ENCODE data around the gene SPIN2B. TPM values are rescaled to one million over a fixed set of nuclear protein-coding genes. Genes with fewer than 3 reads are reported as not detected.

SPIN2B gene
- total and polyA plus RNA-seq, 2 of the 4 experiments (the other 2 are of a cell fraction), result 3.0 to 9.3 TPM

Other genes with a start within 250 kb of the SPIN2B start
- gene SPIN3, start 126.0 kb downstream of the SPIN2B start, total RNA-seq (2012; rRNA removed), result 4.3 and 4.4 TPM in 2 replicates
- 4.7 and 5.3 TPM in 2 replicates for gene SPIN3, start 126.0 kb downstream of the SPIN2B start, polyA plus RNA-seq (2012; rRNA removed)
- gene SPIN2A, start 15.8 kb upstream of the SPIN2B start, total RNA-seq (2012; rRNA removed), result 0.18 and 0.28 TPM in 2 replicates
- 0.10 and 0.63 TPM in 2 replicates for gene SPIN2A, start 15.8 kb upstream of the SPIN2B start, polyA plus RNA-seq (2012; rRNA removed)
- not detected in 2 replicates for gene FAAH2, start 165.2 kb upstream of the SPIN2B start, total RNA-seq (2012; rRNA removed)
- not detected in 2 replicates for gene FAAH2, start 165.2 kb upstream of the SPIN2B start, polyA plus RNA-seq (2012; rRNA removed)

Measured in IMR-90 (cell line).